Keratinocyte (primary cell): ENCODE data around the gene ARHGAP9. TPM values are rescaled to one million over a fixed set of nuclear protein-coding genes. Genes with fewer than 3 reads are reported as not detected.
"Not testable (repeated sequence)": the region's sequence is repeated elsewhere in the genome, so short reads cannot be mapped to it uniquely, and the experiment has no call there.

Experiments
- DNase-seq: peaks from one replicate; pipeline ENCODE4 v3.0.0-alpha.2; 2011; ENCODE audit warnings: low read depth, missing footprints, low spot score
- FAIRE-seq: peaks from 2 replicates; lab custom pipeline; 2011; peaks lifted over from hg19 to GRCh38; lab: Jason Lieb, UNC
- H2AFZ ChIP-seq: 2 replicates; pipeline ENCODE4 v1.6.0; 2012; ENCODE audit warnings: low read length, control low read depth, inconsistent platforms; ENCODE audit not compliant: control insufficient read depth
- H3K27ac ChIP-seq: 2 replicates; pipeline ENCODE4 v1.5.1; 2011; ENCODE audit warnings: low read length; ENCODE audit not compliant: control insufficient read depth, insufficient read depth
- H3K27me3 ChIP-seq: 3 replicates; pipeline ENCODE4 v1.6.0; 2011; ENCODE audit warnings: low read length; ENCODE audit not compliant: control insufficient read depth, insufficient read depth; ENCODE audit errors: extremely low read depth
- H3K36me3 ChIP-seq, 2 experiments: 2 replicates in 1 of 2; 3 replicates in 1 of 2; pipeline ENCODE4 v1.5.1; 2011; ENCODE audit warnings: low read length in 2 of 2, mild to moderate bottlenecking in 1 of 2; ENCODE audit not compliant: control insufficient read depth in 2 of 2, insufficient read depth in 2 of 2; ENCODE audit errors: extremely low read depth in 1 of 2
- H3K4me1 ChIP-seq: 3 replicates; pipeline ENCODE4 v1.5.1; 2011; ENCODE audit warnings: low read length; ENCODE audit not compliant: control insufficient read depth, insufficient read depth; ENCODE audit errors: extremely low read depth
- H3K4me2 ChIP-seq: 3 replicates; pipeline ENCODE4 v1.6.0; 2011; ENCODE audit warnings: low read depth, low read length; ENCODE audit not compliant: control insufficient read depth, insufficient read depth; ENCODE audit errors: extremely low read depth
- H3K4me3 ChIP-seq, 3 experiments: fragments of 200-600 bp in 1 of 3; sonication (generic) in 1 of 3; 2 replicates in 2 of 3; 3 replicates in 1 of 3; pipeline ENCODE4 v1.5.1; 2011 to 2016; ENCODE audit warnings: low read length in 3 of 3, mild to moderate bottlenecking in 3 of 3, control low read depth in 2 of 3, inconsistent platforms in 1 of 3, low read depth in 1 of 3, mixed read lengths in 1 of 3, mixed run types in 1 of 3, moderate library complexity in 1 of 3; ENCODE audit not compliant: control insufficient read depth in 2 of 3, insufficient read depth in 2 of 3; ENCODE audit errors: extremely low read depth in 1 of 3
- H3K79me2 ChIP-seq: 2 replicates; pipeline ENCODE4 v1.6.0; 2012; ENCODE audit warnings: low read length; ENCODE audit not compliant: control insufficient read depth, insufficient read depth
- H3K9ac ChIP-seq: 3 replicates; pipeline ENCODE4 v1.6.0; 2011; ENCODE audit warnings: low read length; ENCODE audit not compliant: control insufficient read depth, insufficient read depth; ENCODE audit errors: extremely low read depth
- H3K9me1 ChIP-seq: 3 replicates; pipeline ENCODE4 v1.6.0; 2011; ENCODE audit warnings: low read length; ENCODE audit not compliant: control insufficient read depth, insufficient read depth; ENCODE audit errors: extremely low read depth
- H3K9me3 ChIP-seq: 2 replicates; pipeline ENCODE4 v1.5.1; 2012; ENCODE audit warnings: low read depth, low read length; ENCODE audit not compliant: control insufficient read depth
- H4K20me1 ChIP-seq: 3 replicates; pipeline ENCODE4 v1.6.0; 2011; ENCODE audit warnings: low read length; ENCODE audit not compliant: control insufficient read depth, insufficient read depth; ENCODE audit errors: extremely low read depth
- EZH2 ChIP-seq: IDR thresholded peaks from one replicate; pipeline ENCODE4 v1.6.1; 2012; ENCODE audit warnings: inconsistent platforms, mild to moderate bottlenecking, low read length, moderate library complexity
- dilution Hi-C: fragments of 300-500 bp; cut with MboI; formaldehyde crosslinking; loops from one replicate; pipeline ENCODE4 v1.7.0; 2020; ENCODE audit warnings: low sequenced_read_pairs; ENCODE audit not compliant: extremely low pct_ligation_motif_present
- polyA plus RNA-seq, 5 experiments: library from polyadenylated mRNA; depleted of rRNA in 3 of 5; stranded (reverse) in 3 of 5; stranded (forward) in 1 of 5; unstranded in 1 of 5; fragments of >200 nt; gene quantifications; 1 replicate in 1 of 5; 2 replicates in 3 of 5; 3 replicates in 1 of 5; pipeline versions ENCODE4 v1.2.1 to v1.2.3, GENCODE V29; 2011 to 2012; ENCODE audit warnings: missing spikeins in 2 of 5, low read depth in 1 of 5, low replicate concordance in 1 of 5
- TF ChIP-seq, protein P1 (sequence below), 3 experiments: IDR thresholded peaks in 1 of 3; conservative IDR thresholded peaks in 1 of 3; optimal IDR thresholded peaks in 1 of 3; 2 replicates in 2 of 3; 3 replicates in 1 of 3; pipeline versions ENCODE3 to v1.5.1; 2011; ENCODE audit warnings: low read length in 3 of 3, mild to moderate bottlenecking in 3 of 3, moderate library complexity in 2 of 3, control low read depth in 1 of 3, inconsistent platforms in 1 of 3; ENCODE audit not compliant: insufficient read depth in 2 of 3; ENCODE audit errors: extremely low read depth in 1 of 3

Gene ARHGAP9
- polyA plus RNA-seq, 1 donor (not counting 4 experiments of a cell fraction or from before 2014, with no cell fraction given): not detected

DNA sequence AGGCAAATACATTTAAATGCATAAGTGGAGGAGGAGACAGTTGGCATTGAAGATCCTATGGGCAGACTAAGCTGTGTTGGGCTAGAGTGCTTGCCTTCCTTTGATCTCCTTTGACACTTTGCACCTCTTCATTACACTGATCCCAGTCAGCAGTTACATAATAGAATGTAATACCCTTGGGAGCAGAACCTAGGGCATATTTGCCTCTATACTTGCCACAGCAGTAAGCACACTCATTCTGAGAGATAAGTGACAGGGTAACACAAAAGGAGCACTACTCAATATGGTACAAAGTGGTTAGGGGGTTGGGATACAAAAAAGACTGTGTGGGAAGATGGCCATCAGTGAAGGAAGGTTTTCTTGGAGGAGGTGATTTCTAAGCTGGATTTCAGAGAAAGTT, 17.2 kb upstream of the ARHGAP9 start:
- dilution Hi-C loops: no loop called here
- H3K4me2 ChIP-seq: no peak overlapping the region
- no peak overlapping the region for H3K9ac ChIP-seq
- H4K20me1 ChIP-seq: no peaks in the 10 kb centered on the region
- FAIRE-seq (no peak), DNase-seq (no peak)
- peaks cover 26 to 43% of the 10 kb centered on the region in 2 experiments for H3K36me3 ChIP-seq
- peaks cover 2% of the 10 kb centered on the region for H3K79me2 ChIP-seq
- H3K27ac ChIP-seq: no peak overlapping the region
- no peaks in the 10 kb centered on the region for H3K27me3 ChIP-seq
- no peaks in the 10 kb centered on the region for H3K4me1 ChIP-seq
- H3K4me3 ChIP-seq: no peak overlapping the region
- no peaks in the 10 kb centered on the region for H3K9me3 ChIP-seq
- H3K9me1 ChIP-seq: no peaks in the 10 kb centered on the region
- TF ChIP-seq, protein P1, sequence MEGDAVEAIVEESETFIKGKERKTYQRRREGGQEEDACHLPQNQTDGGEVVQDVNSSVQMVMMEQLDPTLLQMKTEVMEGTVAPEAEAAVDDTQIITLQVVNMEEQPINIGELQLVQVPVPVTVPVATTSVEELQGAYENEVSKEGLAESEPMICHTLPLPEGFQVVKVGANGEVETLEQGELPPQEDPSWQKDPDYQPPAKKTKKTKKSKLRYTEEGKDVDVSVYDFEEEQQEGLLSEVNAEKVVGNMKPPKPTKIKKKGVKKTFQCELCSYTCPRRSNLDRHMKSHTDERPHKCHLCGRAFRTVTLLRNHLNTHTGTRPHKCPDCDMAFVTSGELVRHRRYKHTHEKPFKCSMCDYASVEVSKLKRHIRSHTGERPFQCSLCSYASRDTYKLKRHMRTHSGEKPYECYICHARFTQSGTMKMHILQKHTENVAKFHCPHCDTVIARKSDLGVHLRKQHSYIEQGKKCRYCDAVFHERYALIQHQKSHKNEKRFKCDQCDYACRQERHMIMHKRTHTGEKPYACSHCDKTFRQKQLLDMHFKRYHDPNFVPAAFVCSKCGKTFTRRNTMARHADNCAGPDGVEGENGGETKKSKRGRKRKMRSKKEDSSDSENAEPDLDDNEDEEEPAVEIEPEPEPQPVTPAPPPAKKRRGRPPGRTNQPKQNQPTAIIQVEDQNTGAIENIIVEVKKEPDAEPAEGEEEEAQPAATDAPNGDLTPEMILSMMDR (optimal IDR thresholded peaks at IDR 0.05 in 1 of 3, IDR thresholded peaks at IDR 0.05 in 1 of 3, conservative IDR thresholded peaks at IDR 0.05 in 1 of 3; ENCODE audit: extremely low read depth in 1 of 3, insufficient read depth in 2 of 3, low read length in 3 of 3): no peak
- no peak for TF ChIP-seq EZH2
- H2AFZ ChIP-seq: no peak overlapping the region

DNA sequence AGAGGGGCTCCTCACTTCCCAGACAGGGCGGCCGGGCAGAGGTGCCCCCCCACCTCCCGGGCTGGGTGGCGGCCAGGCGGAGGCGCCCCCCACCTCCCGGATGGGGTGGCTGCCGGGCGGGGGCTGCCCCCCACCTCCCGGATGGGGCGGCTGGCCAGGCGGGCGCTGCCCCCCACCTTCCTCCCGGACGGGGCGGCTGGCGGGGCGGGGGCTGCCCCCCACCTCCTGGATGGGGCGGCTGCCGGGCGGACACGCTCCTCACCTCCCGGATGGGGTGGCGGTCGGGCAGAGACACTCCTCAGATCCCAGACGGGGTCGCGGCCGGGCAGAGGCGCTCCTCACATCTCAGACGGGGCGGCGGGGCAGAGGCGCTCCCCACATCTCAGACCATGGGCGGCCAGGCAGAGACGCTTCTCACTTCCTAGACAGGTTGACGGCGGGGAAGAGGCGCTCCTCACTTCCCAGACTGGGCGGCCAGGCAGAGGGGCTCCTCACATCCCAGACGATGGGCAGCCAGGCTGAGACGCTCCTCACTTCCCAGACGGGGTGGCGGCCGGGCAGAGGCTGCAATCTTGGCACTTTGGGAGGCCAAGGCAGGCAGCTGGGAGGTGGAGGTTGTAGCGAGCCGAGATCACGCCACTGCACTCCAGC, 15.5 kb upstream of the ARHGAP9 start:
- dilution Hi-C loops, H3K9me1 ChIP-seq, H3K27me3 ChIP-seq, H3K9ac ChIP-seq, H3K4me3 ChIP-seq, H4K20me1 ChIP-seq, H3K4me2 ChIP-seq, H2AFZ ChIP-seq, DNase-seq, H3K79me2 ChIP-seq, H3K27ac ChIP-seq, H3K4me1 ChIP-seq, FAIRE-seq, H3K9me3 ChIP-seq: not testable (repeated sequence)
- H3K36me3 ChIP-seq: peaks cover 27 to 42% of the 10 kb centered on the region in 2 experiments
